ENCODE results near the gene EPHB3.

EPHB3 gene

GRCh38 chr3:184574515-184575417, 13.2 kb downstream of the EPHB3 start:
- peaks cover 20% of the 10 kb centered on the region for H3K27me3 Mint-ChIP-seq (ENCODE audit: low read depth)
- no peak overlapping the region for H3K27ac Mint-ChIP-seq
- no peaks in the 10 kb centered on the region for H3K4me1 Mint-ChIP-seq (ENCODE audit: low read depth)
- H3K9me3 Mint-ChIP-seq = no peaks in the 10 kb centered on the region
- DNase-seq (ENCODE audit: low spot score) = no peak
- no peak overlapping the region for H3K4me3 Mint-ChIP-seq
- H3K36me3 Mint-ChIP-seq (ENCODE audit: low read depth) = no peaks in the 10 kb centered on the region

GRCh38 chr3:184575701-184576100, 14.1 kb downstream of the EPHB3 start:
- peaks cover 16% of the 10 kb centered on the region for H3K27me3 Mint-ChIP-seq (ENCODE audit: low read depth)
- no peak overlapping the region for H3K27ac Mint-ChIP-seq
- DNase-seq (ENCODE audit: low spot score) = no peak
- no peak overlapping the region for H3K4me3 Mint-ChIP-seq
- no peaks in the 10 kb centered on the region for H3K4me1 Mint-ChIP-seq (ENCODE audit: low read depth)
- no peaks in the 10 kb centered on the region for H3K36me3 Mint-ChIP-seq (ENCODE audit: low read depth)
- no peaks in the 10 kb centered on the region for H3K9me3 Mint-ChIP-seq

DNA sequence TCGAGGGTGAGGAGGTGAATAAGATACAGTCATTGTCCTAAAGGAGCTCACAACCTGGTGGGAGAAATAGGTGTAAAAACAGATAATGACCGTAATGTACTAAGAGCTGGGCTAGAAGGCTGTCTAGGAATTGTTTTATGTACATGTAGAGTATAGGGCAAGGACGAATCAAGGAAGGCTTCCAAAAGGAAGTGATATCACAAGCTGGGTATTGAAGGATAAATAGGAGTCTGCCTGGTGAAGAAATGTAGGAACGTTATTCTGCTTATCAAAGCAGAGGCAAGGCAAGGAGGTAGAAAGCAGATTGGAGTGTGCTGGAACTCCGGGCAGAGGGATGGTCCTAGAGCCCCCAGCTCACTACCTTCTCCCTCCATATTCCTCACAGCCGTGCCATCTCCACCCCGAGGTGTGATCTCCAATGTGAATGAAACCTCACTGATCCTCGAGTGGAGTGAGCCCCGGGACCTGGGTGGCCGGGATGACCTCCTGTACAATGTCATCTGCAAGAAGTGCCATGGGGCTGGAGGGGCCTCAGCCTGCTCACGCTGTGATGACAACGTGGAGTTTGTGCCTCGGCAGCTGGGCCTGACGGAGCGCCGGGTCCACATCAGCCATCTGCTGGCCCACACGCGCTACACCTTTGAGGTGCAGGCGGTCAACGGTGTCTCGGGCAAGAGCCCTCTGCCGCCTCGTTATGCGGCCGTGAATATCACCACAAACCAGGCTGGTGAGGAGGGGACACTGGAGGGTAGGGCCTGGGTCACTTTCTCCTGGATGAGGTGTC, 15.1 kb downstream of the EPHB3 start:
- no peak for DNase-seq (ENCODE audit: low spot score)
- H3K9me3 Mint-ChIP-seq = no peaks in the 10 kb centered on the region
- H3K27me3 Mint-ChIP-seq (ENCODE audit: low read depth) = peaks cover 8% of the 10 kb centered on the region
- no peaks in the 10 kb centered on the region for H3K4me1 Mint-ChIP-seq (ENCODE audit: low read depth)
- no peaks in the 10 kb centered on the region for H3K36me3 Mint-ChIP-seq (ENCODE audit: low read depth)
- no peak overlapping the region for H3K4me3 Mint-ChIP-seq
- no peak overlapping the region for H3K27ac Mint-ChIP-seq

GRCh38 chr3:184577546-184577945, 16.0 kb downstream of the EPHB3 start:
- H3K27me3 Mint-ChIP-seq (ENCODE audit: low read depth) = peaks cover 8% of the 10 kb centered on the region
- no peaks in the 10 kb centered on the region for H3K9me3 Mint-ChIP-seq
- no peak for DNase-seq (ENCODE audit: low spot score)
- no peak overlapping the region for H3K27ac Mint-ChIP-seq
- no peaks in the 10 kb centered on the region for H3K36me3 Mint-ChIP-seq (ENCODE audit: low read depth)
- H3K4me1 Mint-ChIP-seq (ENCODE audit: low read depth) = no peaks in the 10 kb centered on the region
- no peak overlapping the region for H3K4me3 Mint-ChIP-seq

- peaks cover 14% of the 10 kb centered on the region for H3K27me3 Mint-ChIP-seq (ENCODE audit: low read depth)
- H3K36me3 Mint-ChIP-seq (ENCODE audit: low read depth) = no peaks in the 10 kb centered on the region
- no peak for DNase-seq (ENCODE audit: low spot score)
- H3K9me3 Mint-ChIP-seq = no peaks in the 10 kb centered on the region
- no peak overlapping the region for H3K27ac Mint-ChIP-seq
- peaks cover 2% of the 10 kb centered on the region for H3K4me1 Mint-ChIP-seq (ENCODE audit: low read depth)
- no peak overlapping the region for H3K4me3 Mint-ChIP-seq
Observed at GRCh38 chr3:184578218-184578617, 16.6 kb downstream of the EPHB3 start.

- no peaks in the 10 kb centered on the region for H3K36me3 Mint-ChIP-seq (ENCODE audit: low read depth)
- peaks cover 15% of the 10 kb centered on the region for H3K27me3 Mint-ChIP-seq (ENCODE audit: low read depth)
- H3K27ac Mint-ChIP-seq = no peak overlapping the region
- no peaks in the 10 kb centered on the region for H3K9me3 Mint-ChIP-seq
- H3K4me3 Mint-ChIP-seq = no peak overlapping the region
- no peak for DNase-seq (ENCODE audit: low spot score)
- H3K4me1 Mint-ChIP-seq (ENCODE audit: low read depth) = peaks cover 2% of the 10 kb centered on the region
Observed at GRCh38 chr3:184578822-184579221, 17.2 kb downstream of the EPHB3 start.

GRCh38 chr3:184579513-184579912, 17.9 kb downstream of the EPHB3 start:
- Mint-ChIP-seq H3K4me1 (ENCODE audit: low read depth) (peaks cover 2% of the 10 kb centered on the region), H3K27me3 (ENCODE audit: low read depth) (peaks cover 20% of the 10 kb centered on the region)

DNA sequence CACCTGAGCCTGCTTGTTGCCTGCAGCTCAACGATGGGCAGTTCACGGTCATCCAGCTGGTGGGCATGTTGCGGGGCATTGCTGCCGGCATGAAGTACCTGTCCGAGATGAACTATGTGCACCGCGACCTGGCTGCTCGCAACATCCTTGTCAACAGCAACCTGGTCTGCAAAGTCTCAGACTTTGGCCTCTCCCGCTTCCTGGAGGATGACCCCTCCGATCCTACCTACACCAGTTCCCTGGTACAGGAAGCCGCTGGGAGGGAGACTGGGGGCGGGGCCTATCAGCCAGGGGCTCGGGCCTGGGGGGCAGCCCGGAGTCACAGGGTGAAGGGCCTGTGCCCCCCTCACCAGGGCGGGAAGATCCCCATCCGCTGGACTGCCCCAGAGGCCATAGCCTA, 18.8 kb downstream of the EPHB3 start:
- Mint-ChIP-seq H3K27ac (no peak overlapping the region), H3K9me3 (no peaks in the 10 kb centered on the region), H3K36me3 (ENCODE audit: low read depth) (no peaks in the 10 kb centered on the region), H3K4me3 (no peak overlapping the region), H3K27me3 (ENCODE audit: low read depth) (peaks cover 26% of the 10 kb centered on the region), H3K4me1 (ENCODE audit: low read depth) (peaks cover 2% of the 10 kb centered on the region)
- no peak for DNase-seq (ENCODE audit: low spot score)

More at GRCh38 chr3:184579513-184579912, 17.9 kb downstream of the EPHB3 start:
- no peak overlapping the region for H3K4me3 Mint-ChIP-seq
- no peaks in the 10 kb centered on the region for H3K36me3 Mint-ChIP-seq (ENCODE audit: low read depth)
- DNase-seq (ENCODE audit: low spot score) = no peak
- H3K9me3 Mint-ChIP-seq = no peaks in the 10 kb centered on the region
- H3K27ac Mint-ChIP-seq = no peak overlapping the region

GRCh38 chr3:184581331-184581855, 19.8 kb downstream of the EPHB3 start:
- Mint-ChIP-seq H3K4me1 (ENCODE audit: low read depth) (peaks cover 2% of the 10 kb centered on the region), H3K27ac (no peak overlapping the region), H3K36me3 (ENCODE audit: low read depth) (no peaks in the 10 kb centered on the region), H3K4me3 (no peak overlapping the region), H3K27me3 (ENCODE audit: low read depth) (peaks cover 31% of the 10 kb centered on the region), H3K9me3 (no peaks in the 10 kb centered on the region)
- DNase-seq (ENCODE audit: low spot score) = no peak

DNA sequence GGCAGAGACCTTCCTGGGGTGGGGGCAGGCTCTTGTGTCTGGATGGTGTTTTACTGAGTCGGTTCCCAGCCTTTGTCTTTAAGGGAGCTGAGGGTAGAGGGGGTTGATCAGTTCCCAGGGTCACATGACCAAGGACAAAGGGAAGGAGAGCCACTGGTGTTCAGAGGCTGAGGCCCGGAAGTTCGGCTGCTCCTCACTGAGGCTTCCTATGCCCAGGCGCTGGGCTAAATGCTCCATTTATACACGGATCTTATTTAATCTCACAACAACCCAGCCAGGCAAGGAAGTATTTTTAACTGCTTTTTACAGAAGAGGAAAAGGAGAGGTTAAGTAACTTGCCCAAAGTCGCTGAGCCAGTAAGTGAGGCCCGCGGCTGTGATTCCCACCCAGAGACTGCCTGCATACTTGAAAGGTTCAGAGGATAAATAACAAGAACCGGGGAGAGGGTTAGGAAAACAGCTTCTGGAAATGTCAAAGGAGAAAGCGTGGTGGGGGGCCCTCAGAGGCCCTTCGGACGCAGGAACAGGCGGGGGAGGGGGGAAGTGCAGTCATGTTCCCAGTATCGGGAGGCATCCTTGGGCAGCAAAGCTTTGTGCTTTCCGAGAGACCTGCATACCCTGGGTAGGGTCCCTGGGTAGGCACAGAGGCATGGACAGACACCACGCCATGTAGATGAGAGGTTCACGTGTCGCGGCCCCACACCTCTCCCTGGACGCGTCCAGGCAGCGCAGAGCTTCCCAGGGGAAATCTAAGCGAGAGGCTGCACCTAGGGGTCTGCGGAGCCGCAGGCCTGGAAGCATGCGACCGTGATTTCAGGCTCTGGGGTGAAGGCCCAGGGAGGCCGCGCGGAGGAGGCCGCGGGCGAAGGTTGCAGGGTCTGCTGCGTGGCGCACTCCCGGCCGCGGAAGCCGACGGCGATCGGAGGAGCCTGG, 21.3 kb downstream of the EPHB3 start:
- Mint-ChIP-seq H3K27me3 (ENCODE audit: low read depth) (peaks cover 35% of the 10 kb centered on the region), H3K4me3 (no peak overlapping the region), H3K27ac (no peak overlapping the region), H3K36me3 (ENCODE audit: low read depth) (no peaks in the 10 kb centered on the region), H3K4me1 (ENCODE audit: low read depth) (peaks cover 2% of the 10 kb centered on the region), H3K9me3 (no peaks in the 10 kb centered on the region)
- no peak for DNase-seq (ENCODE audit: low spot score)

DNA sequence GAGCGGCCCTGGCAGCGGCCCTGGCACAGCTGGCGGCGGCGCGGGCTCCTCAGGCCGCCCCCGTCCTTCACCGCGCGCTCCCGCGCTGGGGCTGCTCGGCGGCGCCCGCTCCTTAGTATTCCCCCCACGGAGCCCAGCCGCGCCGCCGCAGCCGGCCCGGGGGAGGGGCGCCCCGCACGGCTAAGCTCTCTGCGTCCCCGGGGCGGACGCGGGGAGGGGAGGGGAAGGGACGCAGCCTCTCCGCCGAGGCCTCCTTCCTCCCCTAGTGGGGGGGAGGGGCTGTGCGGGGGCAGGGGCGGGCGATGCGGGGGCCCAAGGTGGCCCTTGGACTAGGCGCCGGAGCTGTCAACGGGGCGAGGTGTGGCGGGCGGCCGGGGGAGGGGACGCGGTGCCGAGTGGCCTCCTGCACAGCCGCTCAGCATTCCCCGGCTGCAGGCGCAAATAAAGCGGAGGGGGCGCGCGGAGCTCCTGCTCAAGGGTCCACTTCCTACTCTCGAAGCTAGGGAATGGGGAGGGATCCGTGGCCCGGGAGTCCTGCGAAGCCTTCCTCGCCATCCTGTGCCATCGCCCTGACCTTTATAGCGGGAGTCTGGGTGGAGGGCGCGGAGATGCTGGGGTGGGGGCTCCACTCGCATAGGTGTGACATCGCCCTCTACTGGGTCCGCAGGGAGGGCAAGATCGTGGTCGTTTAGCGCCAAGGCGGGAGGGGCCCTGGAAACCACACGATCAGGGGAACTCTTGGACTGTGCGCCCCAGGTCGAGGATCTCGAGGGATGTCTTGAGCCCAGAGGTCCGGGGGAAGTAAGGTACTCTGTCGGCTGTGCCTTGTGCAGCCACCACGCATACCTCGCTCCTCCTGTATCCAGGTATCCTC, 22.2 kb downstream of the EPHB3 start:
- no peak overlapping the region for H3K4me3 Mint-ChIP-seq
- H3K9me3 Mint-ChIP-seq = no peaks in the 10 kb centered on the region
- H3K36me3 Mint-ChIP-seq (ENCODE audit: low read depth) = no peaks in the 10 kb centered on the region
- peaks cover 35% of the 10 kb centered on the region for H3K27me3 Mint-ChIP-seq (ENCODE audit: low read depth)
- no peak for DNase-seq (ENCODE audit: low spot score)
- H3K4me1 Mint-ChIP-seq (ENCODE audit: low read depth) = peaks cover 2% of the 10 kb centered on the region
- no peak overlapping the region for H3K27ac Mint-ChIP-seq

- Mint-ChIP-seq H3K9me3 (no peaks in the 10 kb centered on the region), H3K27me3 (ENCODE audit: low read depth) (peaks cover 33% of the 10 kb centered on the region), H3K4me1 (ENCODE audit: low read depth) (peaks cover 2% of the 10 kb centered on the region), H3K36me3 (ENCODE audit: low read depth) (no peaks in the 10 kb centered on the region), H3K27ac (no peak overlapping the region), H3K4me3 (no peak overlapping the region)
- DNase-seq (ENCODE audit: low spot score) = no peak
Observed at GRCh38 chr3:184584464-184584891, 22.9 kb downstream of the EPHB3 start.

DNA sequence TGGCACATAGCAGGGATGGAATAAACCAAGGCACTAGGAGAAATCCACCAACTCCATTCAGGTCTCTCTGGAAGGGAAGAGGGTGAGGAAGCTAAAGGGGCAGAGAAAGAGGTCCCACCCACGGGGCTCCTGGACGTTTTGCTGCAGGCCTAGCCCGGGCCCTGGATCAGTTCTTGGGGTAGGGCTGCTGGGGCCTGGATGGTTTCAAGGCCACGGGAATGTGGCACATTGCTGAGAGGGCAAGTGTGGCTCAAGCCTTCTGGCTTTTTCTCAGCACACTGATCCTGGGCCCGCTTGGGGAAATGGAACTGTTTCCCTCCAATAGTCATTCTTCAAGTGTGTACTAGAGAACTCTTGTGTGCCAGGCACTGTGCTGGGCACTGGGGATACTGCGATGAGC, 24.0 kb downstream of the EPHB3 start:
- H3K36me3 Mint-ChIP-seq (ENCODE audit: low read depth) = no peaks in the 10 kb centered on the region
- no peak for DNase-seq (ENCODE audit: low spot score)
- H3K4me1 Mint-ChIP-seq (ENCODE audit: low read depth) = peaks cover 2% of the 10 kb centered on the region
- H3K27me3 Mint-ChIP-seq (ENCODE audit: low read depth) = peaks cover 33% of the 10 kb centered on the region
- H3K27ac Mint-ChIP-seq = no peak overlapping the region
- H3K9me3 Mint-ChIP-seq = no peaks in the 10 kb centered on the region
- H3K4me3 Mint-ChIP-seq = no peak overlapping the region
